OCI-LY3 (cell line): Measurements from ENCODE around the gene SNTB2.

ENCODE experiments used
- EZH2phosphoT487 ChIP-seq: fragments of 200-600 bp; shearing (Covaris generic); IDR thresholded peaks from 2 replicates; pipeline ENCODE4 v1.6.1; 2018; ENCODE audit warnings: antibody characterized with exemption, mixed run types, low read depth
- TF ChIP-seq, protein P1 (sequence below): fragments of 200-600, 300-600 bp; sonication (generic); IDR thresholded peaks from 2 replicates; pipeline ENCODE4 v1.5.1; 2014; ENCODE audit warnings: antibody characterized with exemption, low read length, low read depth

DNA sequence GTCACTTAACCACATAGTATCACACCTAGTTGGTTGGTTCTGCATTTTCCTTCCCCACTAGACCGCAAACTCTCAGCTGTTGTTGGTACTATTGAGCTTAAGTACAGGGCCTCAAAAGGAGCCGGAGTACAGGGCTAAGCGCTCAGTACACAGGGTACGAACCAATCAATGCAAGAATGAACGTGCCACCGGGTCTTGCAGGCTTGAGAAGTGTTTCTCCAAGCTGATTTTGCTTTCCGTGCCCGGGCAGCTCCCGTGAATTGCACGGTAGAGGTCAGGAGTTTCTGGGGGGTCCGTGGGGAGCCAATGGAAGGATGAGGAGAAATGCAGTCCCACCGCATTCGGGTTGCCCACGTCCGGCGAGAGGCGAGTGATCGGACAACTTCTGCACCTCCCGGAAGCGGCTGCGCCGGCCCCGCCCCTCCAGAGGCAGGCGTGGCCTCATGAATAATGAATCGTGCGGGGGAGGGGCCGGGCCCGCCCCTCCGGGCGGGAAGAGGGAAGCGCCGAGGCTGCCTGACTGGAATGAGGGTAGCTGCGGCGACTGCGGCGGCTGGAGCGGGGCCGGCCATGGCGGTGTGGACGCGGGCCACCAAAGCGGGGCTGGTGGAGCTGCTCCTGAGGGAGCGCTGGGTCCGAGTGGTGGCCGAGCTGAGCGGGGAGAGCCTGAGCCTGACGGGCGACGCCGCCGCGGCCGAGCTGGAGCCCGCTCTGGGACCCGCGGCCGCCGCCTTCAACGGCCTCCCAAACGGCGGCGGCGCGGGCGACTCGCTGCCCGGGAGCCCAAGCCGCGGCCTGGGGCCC is at the start of gene SNTB2:
- TF ChIP-seq, protein P1, sequence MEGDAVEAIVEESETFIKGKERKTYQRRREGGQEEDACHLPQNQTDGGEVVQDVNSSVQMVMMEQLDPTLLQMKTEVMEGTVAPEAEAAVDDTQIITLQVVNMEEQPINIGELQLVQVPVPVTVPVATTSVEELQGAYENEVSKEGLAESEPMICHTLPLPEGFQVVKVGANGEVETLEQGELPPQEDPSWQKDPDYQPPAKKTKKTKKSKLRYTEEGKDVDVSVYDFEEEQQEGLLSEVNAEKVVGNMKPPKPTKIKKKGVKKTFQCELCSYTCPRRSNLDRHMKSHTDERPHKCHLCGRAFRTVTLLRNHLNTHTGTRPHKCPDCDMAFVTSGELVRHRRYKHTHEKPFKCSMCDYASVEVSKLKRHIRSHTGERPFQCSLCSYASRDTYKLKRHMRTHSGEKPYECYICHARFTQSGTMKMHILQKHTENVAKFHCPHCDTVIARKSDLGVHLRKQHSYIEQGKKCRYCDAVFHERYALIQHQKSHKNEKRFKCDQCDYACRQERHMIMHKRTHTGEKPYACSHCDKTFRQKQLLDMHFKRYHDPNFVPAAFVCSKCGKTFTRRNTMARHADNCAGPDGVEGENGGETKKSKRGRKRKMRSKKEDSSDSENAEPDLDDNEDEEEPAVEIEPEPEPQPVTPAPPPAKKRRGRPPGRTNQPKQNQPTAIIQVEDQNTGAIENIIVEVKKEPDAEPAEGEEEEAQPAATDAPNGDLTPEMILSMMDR, result no peak
- TF ChIP-seq EZH2phosphoT487, result no peak
